Large intestine (tissue), 3 donors: Measurements from ENCODE around the gene LGALSL. TPM values are rescaled to one million over a fixed set of nuclear protein-coding genes. Genes with fewer than 3 reads are reported as not detected.

Experiments
- DNase-seq, 2 donors: peaks; one replicate each; pipeline versions ENCODE4 v3.0.0 to v3.0.0-alpha.2; 2013
- H3K27ac ChIP-seq: one replicate; pipeline ENCODE4 v1.5.1; 2013; ENCODE audit warnings: low read length
- H3K27me3 ChIP-seq: 2 replicates; pipeline ENCODE4 v1.6.1; 2013; ENCODE audit warnings: low read length; ENCODE audit not compliant: control insufficient read depth, insufficient read depth
- H3K36me3 ChIP-seq: 2 replicates; pipeline ENCODE4 v1.6.1; 2013; ENCODE audit warnings: low read length; ENCODE audit not compliant: control insufficient read depth, insufficient read depth
- H3K4me1 ChIP-seq: one replicate; pipeline ENCODE4 v1.6.1; 2013; ENCODE audit warnings: low read length; ENCODE audit not compliant: control insufficient read depth, insufficient read depth
- H3K4me3 ChIP-seq: one replicate; pipeline ENCODE4 v1.5.1; 2013; ENCODE audit warnings: low read length
- H3K9me3 ChIP-seq: one replicate; pipeline ENCODE4 v1.6.1; 2013; ENCODE audit warnings: mild to moderate bottlenecking, low read depth, low read length, moderate library complexity; ENCODE audit not compliant: control insufficient read depth
- WGBS: methylation state at CpG from one replicate; pipeline ENCODE4 v1.1.5; 2013; ENCODE audit warnings: low lambda C conversion rate; ENCODE audit not compliant: insufficient coverage; 5-methylcytosine and 5-hydroxymethylcytosine counted together
- polyA plus RNA-seq: library from polyadenylated mRNA; unstranded; fragments of 120-200 nt; gene quantifications from one replicate; pipeline ENCODE4 v1.2.1, GENCODE V29; 2013

The LGALSL gene
- polyA plus RNA-seq, 1 donor, result 20.8 TPM

DNA sequence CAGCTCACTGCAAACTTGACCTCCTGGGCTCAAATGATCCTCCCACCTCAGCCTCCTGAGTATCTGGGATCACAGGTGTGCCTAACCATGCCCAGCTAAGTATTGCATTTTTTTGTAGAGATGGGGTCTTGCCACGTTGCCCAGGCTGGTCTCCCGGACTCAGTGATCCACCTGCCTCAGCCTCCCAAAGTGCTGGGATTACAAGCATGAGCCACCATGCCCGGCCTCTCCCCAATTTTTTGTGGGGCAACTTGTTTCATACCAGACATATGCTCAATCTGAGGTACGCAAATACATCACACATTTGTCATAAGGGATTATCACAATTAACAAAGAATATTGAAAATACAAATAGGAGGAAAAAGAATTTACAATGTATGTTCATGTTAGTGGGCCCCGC is 27.7 kb downstream of the LGALSL start:
- no peak for DNase-seq
- Histone ChIP-seq H3K4me1 (peaks cover 5% of the 10 kb centered on the region), H3K36me3 (no peaks in the 10 kb centered on the region), H3K27me3 (no peaks in the 10 kb centered on the region), H3K4me3 (no peak overlapping the region), H3K27ac (no peak overlapping the region), H3K9me3 (no peaks in the 10 kb centered on the region)
- no CpG with 5 or more reads among the region's 5 CpGs for WGBS

DNA sequence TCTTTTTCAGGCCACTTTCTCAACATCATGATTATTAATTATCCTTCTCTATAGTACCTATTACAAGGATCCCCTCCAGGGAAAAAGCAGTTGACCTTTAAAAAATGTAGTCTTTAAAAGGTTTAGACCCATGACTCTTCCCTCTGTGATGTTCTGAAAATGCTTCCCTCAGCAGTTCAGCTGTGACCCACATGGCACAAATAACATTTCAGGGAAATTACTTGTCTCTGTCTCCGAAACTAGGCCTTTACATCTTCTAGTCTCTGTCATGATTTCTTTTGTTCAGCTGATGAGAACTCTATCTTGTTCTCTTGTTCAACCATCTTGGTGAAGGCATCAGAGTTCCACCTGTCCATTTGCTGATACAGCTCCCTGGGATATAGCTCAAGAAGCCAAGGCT is 28.3 kb downstream of the LGALSL start:
- WGBS, result no CpG with 5 or more reads among the region's 1 CpG
- H3K36me3 ChIP-seq, result no peaks in the 10 kb centered on the region
- no peak for DNase-seq
- peaks cover 5% of the 10 kb centered on the region for H3K4me1 ChIP-seq
- no peak overlapping the region for H3K27ac ChIP-seq
- no peak overlapping the region for H3K4me3 ChIP-seq
- no peaks in the 10 kb centered on the region for H3K9me3 ChIP-seq
- no peaks in the 10 kb centered on the region for H3K27me3 ChIP-seq

DNA sequence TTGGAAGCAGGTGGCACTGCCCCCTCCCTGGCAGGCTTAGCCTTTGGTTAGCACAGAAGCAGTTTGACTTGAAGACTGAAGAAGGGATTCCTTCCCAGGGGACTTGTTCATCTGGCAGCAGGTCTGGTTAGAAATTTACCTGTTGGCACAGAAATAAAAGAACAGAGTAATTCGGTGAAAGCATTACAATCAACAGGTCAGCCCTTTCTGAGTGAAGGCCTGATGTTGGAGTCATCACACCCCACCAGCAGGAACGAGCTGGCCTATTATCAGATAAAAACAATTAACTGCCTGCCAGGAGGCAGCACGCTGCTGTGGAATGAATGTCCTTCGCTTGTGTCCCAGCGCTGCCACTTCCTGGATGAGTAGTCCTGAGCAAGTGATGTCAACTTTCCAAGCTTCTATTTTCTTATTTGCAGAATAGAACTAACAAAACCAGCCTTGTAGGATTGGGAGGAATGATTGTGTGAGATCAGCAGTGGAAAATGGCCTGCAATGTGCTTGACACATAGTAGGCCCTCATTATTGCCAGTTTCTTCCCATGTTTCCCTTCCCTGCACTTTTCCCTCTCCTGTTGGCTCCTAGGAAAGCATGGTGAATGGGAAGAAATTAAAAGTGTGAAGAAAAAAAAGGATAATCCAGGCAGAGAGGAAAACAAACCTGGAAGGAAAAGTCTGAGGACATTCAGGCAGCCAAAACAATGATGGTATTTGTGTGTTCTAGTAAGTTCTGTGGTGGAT is 29.0 kb downstream of the LGALSL start:
- H3K27me3 ChIP-seq, result no peaks in the 10 kb centered on the region
- H3K27ac ChIP-seq, result no peak overlapping the region
- H3K9me3 ChIP-seq, result no peaks in the 10 kb centered on the region
- no peaks in the 10 kb centered on the region for H3K36me3 ChIP-seq
- no CpG with 5 or more reads among the region's 5 CpGs for WGBS
- no peak overlapping the region for H3K4me3 ChIP-seq
- peaks cover 5% of the 10 kb centered on the region for H3K4me1 ChIP-seq
- DNase-seq, result peak; percentile 44 to 79

DNA sequence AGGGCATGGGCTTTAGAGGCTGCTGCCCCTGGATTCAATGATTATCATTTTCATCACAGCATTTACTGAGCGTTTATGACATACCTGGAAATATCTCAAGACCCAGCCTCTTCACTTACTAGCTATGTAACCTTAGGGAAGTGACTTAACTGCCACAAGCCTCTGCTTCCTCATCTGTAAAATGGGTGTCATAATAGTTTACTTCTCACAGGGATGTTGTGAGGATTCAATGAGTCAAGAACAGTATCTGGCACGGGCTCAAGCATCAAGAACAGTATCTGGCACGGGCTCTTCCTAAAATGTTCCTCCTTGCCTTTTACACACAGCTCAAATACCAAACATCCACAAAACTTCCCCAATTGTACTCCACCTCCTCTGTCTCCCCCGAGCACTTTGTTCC is 31.4 kb downstream of the LGALSL start:
- WGBS, result 100% methylated on average over 2 of the region's 4 CpGs
- Histone ChIP-seq H3K4me3 (no peak overlapping the region), H3K27me3 (no peaks in the 10 kb centered on the region), H3K27ac (no peak overlapping the region), H3K36me3 (no peaks in the 10 kb centered on the region), H3K9me3 (no peaks in the 10 kb centered on the region), H3K4me1 (peaks cover 5% of the 10 kb centered on the region)
- no peak for DNase-seq

DNA sequence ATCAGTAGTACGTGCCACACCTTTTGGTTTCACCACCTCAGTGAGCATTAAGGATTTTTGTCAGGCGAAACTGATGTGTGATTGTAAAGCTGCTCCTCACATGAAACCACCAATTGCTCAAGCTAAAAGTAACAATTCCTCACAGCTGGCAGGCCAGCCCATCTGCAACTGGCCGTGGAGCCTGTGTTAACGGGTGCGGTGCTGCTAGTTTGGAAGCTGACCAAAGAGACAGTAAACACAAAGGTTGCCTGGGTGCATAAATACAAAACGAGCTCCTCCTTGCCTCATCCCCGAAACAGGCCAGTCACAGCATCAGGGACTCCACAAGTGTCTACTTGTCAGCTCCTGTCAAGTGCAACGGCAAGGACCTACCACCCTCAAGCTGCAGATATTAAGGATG is 32.0 kb downstream of the LGALSL start:
- Histone ChIP-seq H3K9me3 (no peaks in the 10 kb centered on the region), H3K4me1 (peaks cover 5% of the 10 kb centered on the region), H3K27ac (no peak overlapping the region), H3K36me3 (no peaks in the 10 kb centered on the region), H3K4me3 (no peak overlapping the region), H3K27me3 (no peaks in the 10 kb centered on the region)
- no peak for DNase-seq
- 60% methylated on average over 2 of the region's 8 CpGs for WGBS

DNA sequence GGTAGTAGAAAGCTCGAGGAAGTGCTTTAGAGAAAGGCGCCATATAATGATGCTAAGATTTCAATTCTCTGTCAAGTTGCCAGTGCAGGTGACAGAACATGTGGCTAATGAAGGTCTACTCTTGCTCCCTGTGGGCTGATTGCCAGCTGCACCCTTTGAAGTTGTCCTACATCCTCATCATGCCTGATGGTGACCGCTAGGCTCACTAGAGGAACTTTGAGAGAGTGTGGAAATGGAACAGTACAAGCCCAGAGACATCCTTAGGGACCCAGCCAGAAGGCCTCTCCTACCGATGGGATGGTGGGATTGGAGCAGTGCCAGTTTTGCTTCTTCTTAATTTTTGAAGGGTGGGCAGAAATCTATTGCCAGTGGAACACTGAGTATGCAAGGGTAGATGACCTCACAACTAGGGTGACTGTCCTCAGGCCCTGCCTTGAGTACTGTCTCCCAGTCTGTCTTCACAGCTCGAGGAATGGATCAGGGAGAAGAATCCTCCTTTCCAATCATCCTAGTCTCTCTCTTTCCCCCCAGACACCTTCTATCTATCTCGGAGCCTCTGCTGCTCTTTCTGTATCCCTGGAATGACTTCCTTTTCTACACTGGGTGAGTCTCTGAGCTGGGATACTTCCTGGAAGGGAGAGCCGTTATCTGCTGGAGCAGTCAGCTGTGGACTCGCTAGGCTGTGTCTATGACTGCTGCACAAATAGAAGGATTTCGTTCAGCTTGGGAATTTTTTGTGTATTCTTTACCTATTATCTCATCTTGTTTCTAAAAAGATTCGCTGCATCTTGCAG is 33.5 kb downstream of the LGALSL start:
- H3K27me3 ChIP-seq, result no peaks in the 10 kb centered on the region
- H3K27ac ChIP-seq, result no peak overlapping the region
- no peak overlapping the region for H3K4me3 ChIP-seq
- H3K4me1 ChIP-seq, result peaks cover 4% of the 10 kb centered on the region
- no peaks in the 10 kb centered on the region for H3K36me3 ChIP-seq
- peak in 1 of 2 donors; percentile 45 for DNase-seq
- H3K9me3 ChIP-seq, result no peaks in the 10 kb centered on the region
- WGBS, result 10% methylated on average over 2 of the region's 10 CpGs

DNA sequence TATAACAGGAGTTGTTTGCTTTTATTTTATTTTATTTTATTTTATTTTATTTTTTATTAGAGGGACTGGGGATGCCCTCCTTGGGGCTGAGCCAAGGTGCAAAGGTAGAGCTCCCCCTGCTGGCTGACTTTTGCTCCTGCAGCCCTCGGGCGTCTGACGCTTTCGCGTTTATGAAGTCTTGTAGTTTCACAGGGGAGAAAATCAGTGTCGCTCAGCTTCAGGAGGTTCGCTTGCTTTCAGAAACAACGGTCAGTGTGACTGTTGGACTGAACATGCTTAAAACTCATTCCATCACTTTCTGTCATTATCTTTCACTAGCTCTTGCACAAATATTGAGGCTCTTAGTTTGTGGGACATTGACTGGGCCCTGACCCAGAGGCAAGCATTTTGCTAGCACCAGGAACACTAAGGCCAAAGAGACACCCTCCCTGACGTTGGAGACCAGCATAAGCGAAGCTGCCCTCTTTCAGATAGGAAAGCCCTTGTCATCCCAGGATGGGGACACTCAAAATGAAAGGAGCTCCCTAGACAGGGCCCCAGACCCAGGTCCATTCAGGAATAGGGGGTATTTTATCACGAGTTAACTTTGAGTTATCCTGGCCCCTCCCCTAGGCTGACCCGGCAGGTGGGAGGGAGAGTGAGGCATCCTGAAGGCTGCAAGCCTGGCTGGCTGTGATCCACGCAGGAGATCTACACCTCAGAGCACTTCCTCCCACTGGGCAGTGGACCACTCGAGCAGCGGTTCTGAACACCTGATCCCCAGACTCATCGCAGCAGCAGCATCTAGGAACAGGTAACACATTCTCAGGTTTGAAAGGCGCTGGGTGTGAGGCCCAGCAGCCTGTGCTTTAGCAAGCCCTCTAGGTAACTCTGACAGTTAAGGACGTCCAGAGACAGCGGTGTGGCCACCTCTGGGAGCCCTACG is 34.4 kb downstream of the LGALSL start:
- H3K4me3 ChIP-seq, result no peak overlapping the region
- H3K9me3 ChIP-seq, result no peaks in the 10 kb centered on the region
- no CpG with 5 or more reads among the region's 20 CpGs for WGBS
- H3K4me1 ChIP-seq, result no peaks in the 10 kb centered on the region
- DNase-seq, result peak in 1 of 2 donors; percentile 48
- no peaks in the 10 kb centered on the region for H3K36me3 ChIP-seq
- no peak overlapping the region for H3K27ac ChIP-seq
- no peaks in the 10 kb centered on the region for H3K27me3 ChIP-seq

DNA sequence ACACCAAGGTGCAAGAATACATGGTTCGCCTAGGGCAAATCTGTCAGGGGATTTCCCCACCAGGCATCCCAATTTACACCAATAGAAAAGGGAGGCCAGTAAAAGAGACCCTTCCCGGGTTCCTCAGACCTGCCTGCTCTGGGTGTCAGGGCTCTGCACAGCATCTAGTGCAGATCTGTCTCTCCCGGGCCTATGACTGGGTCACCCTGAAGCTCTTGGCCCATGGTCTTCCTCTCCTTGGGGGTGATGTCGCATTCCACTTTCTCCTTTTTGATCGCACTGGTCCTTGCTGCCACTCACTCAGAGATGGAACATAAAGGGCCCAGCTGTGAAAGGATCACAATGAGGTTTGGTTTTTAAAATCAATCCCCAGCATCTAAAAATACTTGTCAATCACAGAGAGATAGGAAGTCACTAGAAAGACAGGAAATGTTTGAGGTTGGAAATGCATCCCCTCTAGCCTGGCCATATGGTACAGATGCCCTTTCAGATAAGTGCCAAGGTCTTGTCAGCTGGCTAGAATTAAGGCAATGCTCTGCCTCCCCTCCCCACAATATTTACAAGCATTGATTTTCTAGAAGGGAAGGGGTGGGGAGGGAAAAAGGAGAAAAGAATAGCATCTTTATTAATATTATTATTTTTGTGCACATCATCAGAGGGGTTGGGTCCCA is 35.3 kb downstream of the LGALSL start:
- no CpG with 5 or more reads among the region's 5 CpGs for WGBS
- no peaks in the 10 kb centered on the region for H3K36me3 ChIP-seq
- H3K9me3 ChIP-seq, result no peaks in the 10 kb centered on the region
- no peaks in the 10 kb centered on the region for H3K4me1 ChIP-seq
- DNase-seq, result no peak
- H3K27me3 ChIP-seq, result no peaks in the 10 kb centered on the region
- H3K4me3 ChIP-seq, result no peak overlapping the region
- no peak overlapping the region for H3K27ac ChIP-seq

DNA sequence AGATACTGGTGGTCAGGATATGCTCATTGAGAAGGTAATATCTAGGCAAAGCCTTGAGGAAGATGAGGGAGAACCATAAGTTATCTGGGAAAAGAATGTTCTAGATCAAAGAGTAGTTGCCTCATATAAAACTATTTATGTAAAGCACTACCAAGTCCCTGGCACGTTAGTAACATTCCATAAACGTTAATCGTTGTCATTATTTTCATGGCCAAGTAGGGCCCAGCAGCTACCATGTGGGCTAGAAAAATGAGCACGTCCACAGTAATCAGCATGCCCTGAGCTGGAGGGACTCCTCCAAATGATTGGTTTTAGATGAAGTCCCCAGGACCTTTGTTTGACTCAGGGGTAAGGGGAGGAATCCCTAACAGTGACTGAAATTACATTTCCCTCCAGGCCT is 37.5 kb downstream of the LGALSL start:
- Histone ChIP-seq H3K27ac (no peak overlapping the region), H3K27me3 (no peaks in the 10 kb centered on the region), H3K4me3 (no peak overlapping the region), H3K9me3 (no peaks in the 10 kb centered on the region), H3K36me3 (no peaks in the 10 kb centered on the region), H3K4me1 (no peaks in the 10 kb centered on the region)
- 80% methylated on average over 1 of the region's 4 CpGs for WGBS
- DNase-seq, result no peak

DNA sequence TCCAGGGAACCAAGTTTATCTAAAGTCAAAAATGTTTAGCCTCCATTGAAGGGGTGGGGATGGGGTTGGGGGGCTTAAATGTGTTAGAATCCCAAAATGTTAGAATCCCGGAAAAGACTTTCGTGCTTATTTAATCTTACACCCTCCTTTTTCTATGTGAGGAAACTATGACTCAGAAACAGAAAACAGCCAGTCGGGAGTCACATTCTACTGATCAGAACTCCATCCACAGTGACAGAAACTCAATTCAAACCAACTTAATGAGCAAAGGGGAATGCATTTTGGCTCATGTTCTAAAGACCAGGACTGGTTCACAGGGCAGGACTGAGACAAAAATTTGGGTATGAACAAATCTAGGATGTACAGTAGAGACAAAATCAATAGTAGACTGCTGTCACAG is 38.3 kb downstream of the LGALSL start:
- H3K36me3 ChIP-seq, result no peaks in the 10 kb centered on the region
- H3K4me3 ChIP-seq, result no peak overlapping the region
- DNase-seq, result no peak
- no peaks in the 10 kb centered on the region for H3K9me3 ChIP-seq
- WGBS, result no CpG with 5 or more reads among the region's 3 CpGs
- no peaks in the 10 kb centered on the region for H3K4me1 ChIP-seq
- H3K27ac ChIP-seq, result no peak overlapping the region
- H3K27me3 ChIP-seq, result no peaks in the 10 kb centered on the region
